K562 (cell line): ENCODE results near the gene RNASE4. TPM values are rescaled to one million over a fixed set of nuclear protein-coding genes. Genes with fewer than 3 reads are reported as not detected.

Experiments
- E2F8 ChIP-seq: fragments of 450-650 bp; IDR thresholded peaks from 2 replicates; pipeline ENCODE4 v1.7.1; 2018; ENCODE audit warnings: mild to moderate bottlenecking, low read depth; ENCODE audit not compliant: partially characterized antibody
- GMEB1 ChIP-seq: fragments of 250-450 bp; sonication (Bioruptor Pico); IDR thresholded peaks from 2 replicates; pipeline ENCODE4 v1.4.0; 2020; ENCODE audit warnings: mild to moderate bottlenecking
- HMG20A ChIP-seq: fragments of 450-650 bp; formaldehyde crosslinking; conservative IDR thresholded peaks from 2 replicates; pipeline ENCODE4 v1.4.0; 2020; ENCODE audit warnings: mild to moderate bottlenecking, mixed read lengths
- KLF13 ChIP-seq: fragments of 450-650 bp; IDR thresholded peaks from 2 replicates; pipeline ENCODE4 v1.6.1; 2016; ENCODE audit warnings: missing genetic modification characterization, low read depth, mild to moderate bottlenecking, missing compliant biosample characterization, moderate library complexity, borderline replicate concordance
- MNT ChIP-seq, 2 experiments: fragments of 450-650 bp; conservative IDR thresholded peaks; 2 replicates each; pipeline ENCODE4 v1.6.1; 2017; ENCODE audit warnings: mild to moderate bottlenecking in 2 of 2, moderate library complexity in 2 of 2
- PHF20 ChIP-seq: fragments of 450-650 bp; IDR thresholded peaks from 2 replicates; pipeline ENCODE4 v1.6.1; 2018; ENCODE audit not compliant: partially characterized antibody
- TBP ChIP-seq: optimal IDR thresholded peaks from 2 replicates; pipeline ENCODE3; 2011; ENCODE audit warnings: low read depth, low read length, improper control_type of control experiment
- TEAD1 ChIP-seq, 2 experiments: fragments of 450-650 bp in 1 of 2; sonication (generic) in 1 of 2; formaldehyde crosslinking; IDR thresholded peaks; 2 replicates each; pipeline versions ENCODE4 v1.4.0 to v1.8.0; 2020 to 2022; ENCODE audit warnings: mild to moderate bottlenecking in 2 of 2, missing genetic modification reagents in 1 of 2
- polyA plus RNA-seq, 8 experiments: library from polyadenylated mRNA; depleted of rRNA in 4 of 8; stranded (reverse) in 5 of 8; unstranded in 3 of 8; fragments of >200 nt; fragmentation: Nextera tagmentation in 2 of 8; fragmentation: Illumina TruSeq in 1 of 8; extraction: Ambion mirVana in 2 of 8; extraction: Trizol in 1 of 8; gene quantifications; 2 replicates each; pipeline versions ENCODE4 v1.2.1 to v1.2.3, GENCODE V29; 2011 to 2014; ENCODE audit warnings: inconsistent platforms in 1 of 8, missing spikeins in 1 of 8
- total RNA-seq, 7 experiments: library from RNA; depleted of rRNA in 6 of 7; stranded (reverse); fragments of >200 nt in 6 of 7; fragmentation: Illumina TruSeq in 2 of 7; extraction: Trizol in 2 of 7; gene quantifications; 2 replicates each; pipeline versions ENCODE4 v1.2.1 to v1.2.3, GENCODE V29; 2011 to 2021; ENCODE audit warnings: low replicate concordance in 1 of 7
- TF ChIP-seq, protein P1 (sequence below): sonication (generic); formaldehyde crosslinking; IDR thresholded peaks from 2 replicates; pipeline ENCODE4 v1.8.1; 2023; ENCODE audit warnings: mild to moderate bottlenecking, missing genetic modification reagents
- TF ChIP-seq, protein P2 (sequence below): fragments of 250-450 bp; sonication (Bioruptor Pico); IDR thresholded peaks from 2 replicates; pipeline ENCODE4 v1.8.0; 2021; ENCODE audit warnings: borderline replicate concordance, mild to moderate bottlenecking, moderate library complexity; ENCODE audit not compliant: poor library complexity, severe bottlenecking
- TF ChIP-seq, protein P3 (sequence below): sonication (generic); formaldehyde crosslinking; IDR thresholded peaks from 2 replicates; pipeline ENCODE4 v1.8.0; 2023; ENCODE audit warnings: mild to moderate bottlenecking, missing genetic modification reagents
- TF ChIP-seq, protein P4 (sequence below): fragments of 450-650 bp; IDR thresholded peaks from 2 replicates; pipeline ENCODE4 v1.6.1; 2016; ENCODE audit warnings: missing biosample characterization, missing genetic modification characterization

RNASE4 gene
- total and polyA plus RNA-seq, 9 of the 15 experiments (the other 6 are each of a cell fraction or from before 2014, with no cell fraction given), result 0.09 to 0.22 (median 0.13) TPM; not detected in 2

DNA sequence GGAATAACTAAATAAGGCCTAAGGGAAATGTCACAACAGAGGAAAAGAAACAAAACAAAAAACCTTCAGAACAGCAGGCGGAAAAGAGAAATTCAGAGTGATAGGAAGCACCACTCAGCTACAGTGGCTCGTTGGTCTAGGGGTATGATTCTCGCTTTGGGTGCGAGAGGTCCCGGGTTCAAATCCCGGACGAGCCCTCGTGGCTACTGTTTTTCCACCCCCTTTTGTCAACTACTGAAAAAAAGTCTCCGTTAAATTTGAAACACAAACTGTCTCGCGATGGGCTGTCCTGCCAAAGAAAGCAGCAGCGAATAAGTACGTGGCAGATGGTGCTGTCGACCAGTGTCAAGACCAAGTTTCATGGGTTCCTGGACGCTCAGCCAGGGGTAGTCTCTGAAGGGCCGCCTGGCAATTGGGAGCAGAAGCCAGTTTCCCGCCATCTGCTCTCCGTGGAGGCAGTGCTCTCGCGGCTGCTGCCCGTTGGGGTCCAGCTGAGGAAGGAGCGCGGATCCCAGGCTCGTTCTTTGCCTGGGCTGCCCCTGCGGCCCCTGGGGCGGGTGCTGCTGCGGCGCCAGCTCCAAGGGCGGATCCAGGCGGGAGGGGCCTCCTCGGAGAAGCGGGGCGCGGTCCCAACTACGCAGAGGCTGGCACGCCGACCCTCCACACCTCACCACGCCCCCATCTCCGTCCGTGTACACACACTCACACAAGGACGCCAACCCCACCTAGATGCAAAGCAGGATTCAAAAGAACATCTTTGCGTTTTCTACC is at the start of gene RNASE4 (continued):
- TF ChIP-seq, protein P1, sequence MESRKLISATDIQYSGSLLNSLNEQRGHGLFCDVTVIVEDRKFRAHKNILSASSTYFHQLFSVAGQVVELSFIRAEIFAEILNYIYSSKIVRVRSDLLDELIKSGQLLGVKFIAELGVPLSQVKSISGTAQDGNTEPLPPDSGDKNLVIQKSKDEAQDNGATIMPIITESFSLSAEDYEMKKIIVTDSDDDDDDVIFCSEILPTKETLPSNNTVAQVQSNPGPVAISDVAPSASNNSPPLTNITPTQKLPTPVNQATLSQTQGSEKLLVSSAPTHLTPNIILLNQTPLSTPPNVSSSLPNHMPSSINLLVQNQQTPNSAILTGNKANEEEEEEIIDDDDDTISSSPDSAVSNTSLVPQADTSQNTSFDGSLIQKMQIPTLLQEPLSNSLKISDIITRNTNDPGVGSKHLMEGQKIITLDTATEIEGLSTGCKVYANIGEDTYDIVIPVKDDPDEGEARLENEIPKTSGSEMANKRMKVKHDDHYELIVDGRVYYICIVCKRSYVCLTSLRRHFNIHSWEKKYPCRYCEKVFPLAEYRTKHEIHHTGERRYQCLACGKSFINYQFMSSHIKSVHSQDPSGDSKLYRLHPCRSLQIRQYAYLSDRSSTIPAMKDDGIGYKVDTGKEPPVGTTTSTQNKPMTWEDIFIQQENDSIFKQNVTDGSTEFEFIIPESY, result no peak
- 0 out of 2 replicates have a peak, but pooled peaks have one; percentile 15 for TF ChIP-seq KLF13 (tag)
- TF ChIP-seq TEAD1 (CRISPR knock-in tag; IDR thresholded peaks at IDR 0.05), result no peak
- TF ChIP-seq, protein P2, sequence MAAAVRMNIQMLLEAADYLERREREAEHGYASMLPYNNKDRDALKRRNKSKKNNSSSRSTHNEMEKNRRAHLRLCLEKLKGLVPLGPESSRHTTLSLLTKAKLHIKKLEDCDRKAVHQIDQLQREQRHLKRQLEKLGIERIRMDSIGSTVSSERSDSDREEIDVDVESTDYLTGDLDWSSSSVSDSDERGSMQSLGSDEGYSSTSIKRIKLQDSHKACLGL (CRISPR knock-in tag), result no peak
- TF ChIP-seq, protein P3, sequence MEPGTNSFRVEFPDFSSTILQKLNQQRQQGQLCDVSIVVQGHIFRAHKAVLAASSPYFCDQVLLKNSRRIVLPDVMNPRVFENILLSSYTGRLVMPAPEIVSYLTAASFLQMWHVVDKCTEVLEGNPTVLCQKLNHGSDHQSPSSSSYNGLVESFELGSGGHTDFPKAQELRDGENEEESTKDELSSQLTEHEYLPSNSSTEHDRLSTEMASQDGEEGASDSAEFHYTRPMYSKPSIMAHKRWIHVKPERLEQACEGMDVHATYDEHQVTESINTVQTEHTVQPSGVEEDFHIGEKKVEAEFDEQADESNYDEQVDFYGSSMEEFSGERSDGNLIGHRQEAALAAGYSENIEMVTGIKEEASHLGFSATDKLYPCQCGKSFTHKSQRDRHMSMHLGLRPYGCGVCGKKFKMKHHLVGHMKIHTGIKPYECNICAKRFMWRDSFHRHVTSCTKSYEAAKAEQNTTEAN (CRISPR knock-in tag), result no peak
- TF ChIP-seq TBP, result peak; percentile 100
- TF ChIP-seq, protein P4, sequence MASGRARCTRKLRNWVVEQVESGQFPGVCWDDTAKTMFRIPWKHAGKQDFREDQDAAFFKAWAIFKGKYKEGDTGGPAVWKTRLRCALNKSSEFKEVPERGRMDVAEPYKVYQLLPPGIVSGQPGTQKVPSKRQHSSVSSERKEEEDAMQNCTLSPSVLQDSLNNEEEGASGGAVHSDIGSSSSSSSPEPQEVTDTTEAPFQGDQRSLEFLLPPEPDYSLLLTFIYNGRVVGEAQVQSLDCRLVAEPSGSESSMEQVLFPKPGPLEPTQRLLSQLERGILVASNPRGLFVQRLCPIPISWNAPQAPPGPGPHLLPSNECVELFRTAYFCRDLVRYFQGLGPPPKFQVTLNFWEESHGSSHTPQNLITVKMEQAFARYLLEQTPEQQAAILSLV (tag), result no peak
- TF ChIP-seq MNT (conservative IDR thresholded peaks at IDR 0.05), result peak; percentile 45 to 49
- TF ChIP-seq HMG20A (CRISPR knock-in tag), result no peak
- TF ChIP-seq PHF20, result peak; percentile 12
- peak; percentile 82 for TF ChIP-seq E2F8
- TF ChIP-seq GMEB1, result no peak
